HG02678 (cell line): Measurements from ENCODE around the gene EP400.
A peak's percentile ranks its signal among the peaks of the same experiment; 100 is the strongest.

ENCODE experiments used
- ATAC-seq: cut with Tn5 transposase; IDR thresholded peaks from one replicate; pipeline ENCODE4 v1.9.1; 2021; ENCODE audit warnings: mild to moderate bottlenecking, moderate library complexity; ENCODE audit not compliant: unreplicated experiment

The EP400 gene

DNA sequence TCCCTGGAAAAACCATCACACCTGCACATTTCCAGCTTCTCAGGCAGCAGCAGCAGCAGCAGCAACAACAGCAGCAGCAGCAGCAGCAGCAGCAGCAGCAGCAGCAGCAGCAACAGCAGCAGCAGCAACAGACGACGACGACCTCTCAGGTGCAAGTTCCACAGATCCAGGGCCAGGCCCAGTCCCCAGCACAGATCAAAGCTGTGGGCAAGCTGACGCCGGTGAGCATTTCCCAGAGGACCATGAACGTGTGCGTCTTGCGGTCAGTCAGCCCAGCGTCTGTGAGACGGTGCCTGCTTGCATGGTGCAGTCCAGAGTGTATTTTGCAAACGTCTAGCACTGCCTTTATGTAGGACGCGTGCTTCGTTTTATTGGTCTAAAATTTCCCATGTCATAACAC is 112.7 kb downstream of the EP400 start:
- no peak for ATAC-seq

DNA sequence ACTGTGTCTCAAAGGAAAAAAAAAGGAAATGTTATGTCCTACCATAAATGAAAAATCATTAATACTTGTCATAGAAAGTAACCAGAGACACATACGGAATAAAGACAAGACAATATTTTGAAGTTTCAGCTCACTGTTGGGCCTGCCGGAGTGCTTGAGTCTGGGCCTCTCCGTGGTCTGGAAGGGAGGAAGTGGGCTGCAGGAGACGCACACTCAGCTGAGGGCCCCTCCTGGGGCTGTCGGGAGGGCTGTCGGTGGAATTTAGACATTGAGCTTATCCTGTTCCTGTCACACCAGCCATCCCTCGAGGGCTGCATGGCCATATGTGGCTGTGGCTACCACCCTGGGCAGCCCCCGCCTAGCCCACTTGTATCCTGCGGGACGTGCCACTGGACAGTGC is 113.7 kb downstream of the EP400 start:
- no peak for ATAC-seq

DNA sequence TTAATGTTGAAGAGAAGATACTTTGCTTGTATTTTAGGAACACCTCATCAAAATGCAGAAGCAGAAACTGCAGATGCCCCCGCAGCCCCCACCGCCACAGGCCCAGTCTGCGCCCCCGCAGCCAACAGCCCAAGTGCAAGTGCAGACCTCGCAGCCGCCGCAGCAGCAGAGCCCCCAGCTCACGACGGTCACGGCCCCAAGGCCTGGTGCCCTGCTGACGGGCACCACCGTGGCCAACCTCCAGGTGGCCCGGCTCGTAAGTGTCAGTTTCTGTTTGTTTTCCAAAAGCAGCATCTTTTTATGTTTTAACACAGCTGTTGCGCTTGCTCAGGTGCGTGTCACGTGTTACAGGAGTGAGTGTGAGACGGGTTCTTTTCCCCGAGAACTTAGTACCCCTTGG is 114.9 kb downstream of the EP400 start:
- peak; percentile 44 for ATAC-seq

DNA sequence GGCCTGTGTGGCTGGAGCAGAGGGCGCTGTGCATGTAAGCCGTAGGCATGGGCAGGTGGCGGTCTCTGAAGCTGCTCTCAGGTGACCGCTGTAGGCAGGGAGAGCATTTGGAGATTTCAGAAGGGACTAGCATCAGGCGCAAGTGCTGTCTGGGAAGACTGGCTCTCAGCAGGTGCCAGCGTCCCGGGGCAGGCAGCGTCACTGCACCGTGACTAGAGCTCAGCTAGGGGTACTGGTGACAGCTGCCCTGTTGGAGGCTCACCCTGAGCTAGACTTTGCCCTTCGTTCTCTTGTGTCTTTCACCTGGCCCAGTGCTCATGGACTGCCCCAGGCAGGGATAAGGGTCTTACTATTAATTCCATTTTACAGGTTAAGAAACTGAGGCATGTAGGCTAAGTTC is 115.5 kb downstream of the EP400 start:
- ATAC-seq: no peak

DNA sequence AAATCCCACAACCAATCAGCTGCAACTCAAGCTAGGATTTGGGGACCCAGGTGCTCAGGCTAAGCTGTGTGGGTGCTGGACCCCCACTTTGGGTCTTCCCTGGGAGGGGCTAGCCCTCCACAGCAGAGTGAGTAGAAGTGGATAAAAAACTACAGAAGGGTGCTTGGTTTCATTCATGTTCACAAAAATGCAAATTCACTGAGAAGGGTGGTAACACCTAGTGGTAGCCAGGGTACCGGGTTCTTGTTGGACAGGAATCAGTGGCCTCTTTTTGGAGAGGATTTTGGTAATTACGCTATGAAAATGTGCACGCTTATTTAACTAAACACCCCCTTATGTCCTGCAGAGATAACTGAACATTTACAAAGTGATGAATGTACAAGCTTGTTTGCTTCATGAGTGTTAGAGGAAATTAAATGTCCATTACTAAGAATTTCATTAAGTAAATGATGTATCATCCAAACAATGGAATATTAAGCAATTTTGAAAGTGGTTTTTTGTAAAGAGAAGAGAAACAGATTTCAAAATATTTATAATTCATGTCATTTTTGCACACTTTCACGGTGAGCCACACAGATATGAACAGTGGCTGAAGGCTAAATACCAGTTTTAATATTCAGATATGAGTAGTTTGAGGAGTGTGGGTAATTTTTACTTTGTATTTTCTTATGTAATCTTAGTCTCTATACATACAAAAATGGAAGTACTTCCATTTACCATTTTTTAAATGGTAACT is 116.0 kb downstream of the EP400 start:
- no peak for ATAC-seq

DNA sequence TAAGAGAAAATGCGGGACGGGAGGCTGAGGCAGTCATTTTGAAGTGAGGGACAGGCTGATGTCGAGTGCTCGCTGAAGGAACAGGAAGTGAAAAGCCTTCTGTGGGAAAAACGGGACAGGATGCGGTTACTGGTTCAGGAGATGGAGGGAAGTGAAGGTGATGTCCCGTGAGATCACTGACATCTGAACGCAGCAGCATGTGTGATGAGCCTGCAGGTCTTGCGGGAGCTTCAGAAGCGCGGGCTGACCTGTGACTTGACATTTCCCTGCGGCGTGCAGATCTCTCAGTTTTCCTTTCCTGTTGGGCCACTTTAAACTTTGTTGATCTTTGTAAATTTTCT is 116.6 kb downstream of the EP400 start:
- peak; percentile 28 for ATAC-seq

DNA sequence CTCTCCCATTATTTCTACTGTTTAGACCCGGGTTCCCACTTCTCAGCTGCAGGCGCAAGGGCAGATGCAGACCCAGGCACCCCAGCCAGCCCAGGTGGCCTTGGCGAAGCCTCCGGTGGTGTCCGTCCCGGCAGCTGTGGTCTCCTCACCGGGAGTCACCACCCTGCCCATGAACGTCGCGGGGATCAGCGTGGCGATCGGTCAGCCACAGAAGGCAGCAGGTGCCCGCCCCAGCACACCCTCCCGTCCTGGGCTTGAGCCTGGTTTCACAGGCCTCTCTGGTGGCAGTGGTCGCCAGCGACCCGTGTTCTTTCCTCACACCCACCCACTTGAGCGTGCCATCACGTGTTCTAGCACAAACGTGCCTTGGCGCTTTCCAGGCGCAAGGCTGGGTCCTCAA is 117.0 kb downstream of the EP400 start:
- no peak for ATAC-seq

DNA sequence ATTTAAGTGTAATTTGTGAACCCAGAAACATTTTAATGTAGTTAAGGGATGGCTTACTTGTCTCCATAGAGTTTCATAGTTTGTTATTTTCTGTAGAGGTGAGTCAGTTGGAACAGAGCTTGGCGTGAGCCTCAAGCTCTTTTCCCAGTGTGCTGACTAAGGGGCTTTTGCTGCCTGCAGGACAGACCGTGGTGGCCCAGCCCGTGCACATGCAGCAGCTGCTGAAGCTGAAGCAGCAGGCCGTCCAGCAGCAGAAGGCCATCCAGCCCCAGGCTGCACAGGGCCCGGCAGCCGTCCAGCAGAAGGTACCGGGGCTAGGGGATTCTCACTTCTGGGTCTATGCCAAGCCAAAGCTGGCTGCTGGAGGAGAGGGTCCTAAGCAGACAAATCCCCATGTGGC is 117.4 kb downstream of the EP400 start:
- no peak for ATAC-seq

DNA sequence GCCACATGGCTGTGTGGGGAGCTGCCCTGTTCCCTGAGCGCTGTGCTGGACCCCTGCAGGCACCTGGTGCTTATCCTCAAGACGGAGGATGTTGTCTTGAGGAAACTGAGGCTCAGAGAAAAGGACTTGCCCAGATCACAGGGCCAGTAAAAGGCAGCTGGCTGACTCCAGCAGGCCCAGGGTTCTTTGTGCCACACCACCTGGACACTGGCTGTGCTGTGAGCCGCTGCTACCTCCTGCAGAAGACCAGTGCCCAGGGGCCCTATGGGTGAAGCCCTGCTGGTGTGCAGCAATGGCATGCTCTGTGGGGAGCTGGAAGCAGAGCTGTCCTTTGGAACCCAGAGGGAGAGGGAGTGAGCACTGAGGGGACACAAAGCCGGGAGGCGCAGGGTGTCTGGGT is 118.5 kb downstream of the EP400 start:
- no peak for ATAC-seq

DNA sequence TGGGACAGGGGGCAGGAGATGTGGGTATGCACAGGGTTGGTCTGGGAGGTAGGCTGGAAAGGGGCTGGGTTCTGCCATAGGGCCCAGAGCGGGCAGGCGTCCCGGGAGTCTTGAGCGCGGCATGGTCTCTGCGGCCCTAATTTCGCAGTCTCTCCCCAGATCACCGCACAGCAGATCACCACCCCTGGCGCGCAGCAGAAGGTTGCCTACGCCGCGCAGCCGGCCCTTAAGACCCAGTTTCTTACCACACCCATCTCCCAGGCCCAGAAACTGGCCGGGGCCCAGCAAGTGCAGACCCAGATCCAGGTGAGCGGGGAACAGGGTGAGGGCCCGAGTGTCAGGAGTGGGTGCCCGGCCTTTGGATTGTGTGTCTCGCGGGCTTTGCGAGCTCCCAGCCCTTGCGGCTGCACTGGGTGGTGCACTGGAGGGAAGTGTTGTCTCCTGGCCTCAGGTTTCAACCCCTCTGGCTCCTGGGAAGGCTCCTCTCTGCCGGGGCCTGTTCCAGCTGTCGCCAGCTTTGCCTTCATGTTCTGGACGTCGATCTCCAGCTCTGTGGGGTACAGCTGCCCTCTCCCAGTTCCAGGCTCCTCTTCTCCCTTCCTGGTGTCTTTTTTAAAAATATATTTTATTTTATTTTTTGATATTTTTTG is 119.7 kb downstream of the EP400 start:
- no peak for ATAC-seq

DNA sequence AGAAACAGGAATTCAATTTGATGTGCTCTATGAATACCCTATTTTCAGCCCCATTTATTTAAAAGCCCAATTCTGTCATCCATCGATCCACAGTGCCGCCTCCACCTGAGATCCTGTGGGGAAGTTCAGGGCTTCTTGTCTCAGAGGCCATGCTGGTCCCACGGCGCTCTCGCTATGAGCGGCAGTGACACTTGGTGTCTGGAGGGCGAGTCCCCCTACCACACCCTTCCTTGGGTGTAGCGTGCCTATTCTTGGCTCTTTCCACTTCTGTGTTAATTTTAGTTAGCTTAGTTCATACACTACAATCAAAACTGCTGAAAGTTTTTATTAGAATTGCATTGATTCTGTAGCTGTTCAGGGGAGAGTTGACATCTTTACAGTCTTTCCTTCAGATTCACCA is 120.6 kb downstream of the EP400 start:
- no peak for ATAC-seq

DNA sequence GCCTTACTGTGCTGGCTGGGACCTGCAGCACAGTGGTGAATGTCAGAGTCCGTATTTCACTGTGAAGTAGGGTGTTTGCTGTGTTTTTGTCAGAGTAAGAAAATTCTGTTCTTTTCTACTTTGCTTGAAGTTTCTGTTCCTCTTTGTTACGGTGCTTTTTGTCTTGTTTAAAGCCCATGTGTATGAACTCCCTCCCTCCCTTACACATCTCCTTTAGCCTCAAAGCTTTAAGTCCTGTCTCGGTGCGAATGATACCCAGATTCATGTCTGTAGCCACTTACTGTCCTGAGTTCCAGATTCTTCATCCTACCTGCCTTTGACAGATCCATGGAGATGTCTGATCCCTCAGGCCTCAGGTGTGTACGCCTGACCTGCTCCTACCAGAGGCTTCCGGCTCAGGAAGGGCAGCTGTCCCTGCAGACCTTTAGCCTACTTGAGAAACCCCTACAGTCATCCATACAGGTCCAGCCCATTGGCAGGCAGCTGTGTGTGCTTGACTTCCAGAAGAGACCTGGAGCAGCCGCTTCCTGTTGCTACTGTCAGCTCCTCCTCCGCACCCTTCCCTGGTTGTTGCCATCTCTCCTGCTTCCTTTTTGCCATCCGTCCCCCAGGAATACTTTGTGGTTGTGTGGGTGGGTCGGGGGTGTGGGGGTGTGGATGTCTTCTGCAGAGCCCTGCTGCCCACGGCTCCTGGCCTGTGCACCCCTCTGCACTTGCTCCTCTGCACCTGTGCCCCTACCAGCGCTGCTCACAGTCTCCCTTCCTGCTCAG is 121.5 kb downstream of the EP400 start:
- ATAC-seq: peak; percentile 79

DNA sequence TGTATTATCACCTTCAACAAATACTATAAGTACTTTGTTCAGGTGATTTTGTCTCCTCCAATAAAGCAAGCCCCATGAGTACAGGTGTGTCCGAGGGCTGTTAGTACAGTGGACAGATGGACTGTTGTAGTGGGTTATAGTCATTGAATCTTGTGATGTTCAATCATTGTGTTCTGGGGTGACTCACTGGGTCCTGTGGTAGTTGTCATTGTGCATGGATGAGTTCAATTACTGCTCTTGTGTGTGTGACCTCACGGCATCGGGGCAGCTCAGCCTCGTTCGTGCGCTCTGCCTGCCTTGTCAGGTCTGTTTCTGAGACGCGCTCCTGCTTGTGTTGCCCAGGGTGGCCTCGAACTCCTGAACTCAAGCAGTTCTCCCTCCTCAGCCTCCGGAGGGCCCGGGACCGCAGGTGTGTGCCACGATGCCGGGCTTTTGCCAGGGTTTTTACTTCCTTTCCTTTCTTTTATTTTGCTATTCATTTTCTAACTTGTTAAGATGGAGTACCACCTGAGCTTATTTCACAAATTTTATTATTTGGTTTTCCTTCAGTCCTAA is 122.2 kb downstream of the EP400 start:
- ATAC-seq: no peak

DNA sequence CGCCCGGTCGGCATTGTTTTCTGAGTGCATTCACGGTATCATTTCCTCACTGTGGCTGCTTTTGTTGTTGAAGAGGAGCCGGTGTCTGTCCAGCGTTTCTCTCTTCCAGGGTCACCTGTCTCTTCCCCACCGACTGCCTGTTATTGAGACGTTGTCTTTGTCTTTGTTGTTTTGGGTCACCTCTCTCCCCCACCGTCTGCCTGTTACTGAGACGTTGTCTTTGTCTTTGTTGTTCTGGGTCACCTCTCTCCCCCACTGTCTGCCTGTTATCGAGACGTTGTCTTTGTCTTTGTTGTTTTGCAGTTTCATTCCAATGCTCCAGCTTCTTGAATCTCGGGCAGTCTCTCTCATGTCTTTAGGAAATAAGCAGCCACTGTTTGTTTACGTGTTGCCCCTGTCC is 124.5 kb downstream of the EP400 start:
- ATAC-seq: no peak

DNA sequence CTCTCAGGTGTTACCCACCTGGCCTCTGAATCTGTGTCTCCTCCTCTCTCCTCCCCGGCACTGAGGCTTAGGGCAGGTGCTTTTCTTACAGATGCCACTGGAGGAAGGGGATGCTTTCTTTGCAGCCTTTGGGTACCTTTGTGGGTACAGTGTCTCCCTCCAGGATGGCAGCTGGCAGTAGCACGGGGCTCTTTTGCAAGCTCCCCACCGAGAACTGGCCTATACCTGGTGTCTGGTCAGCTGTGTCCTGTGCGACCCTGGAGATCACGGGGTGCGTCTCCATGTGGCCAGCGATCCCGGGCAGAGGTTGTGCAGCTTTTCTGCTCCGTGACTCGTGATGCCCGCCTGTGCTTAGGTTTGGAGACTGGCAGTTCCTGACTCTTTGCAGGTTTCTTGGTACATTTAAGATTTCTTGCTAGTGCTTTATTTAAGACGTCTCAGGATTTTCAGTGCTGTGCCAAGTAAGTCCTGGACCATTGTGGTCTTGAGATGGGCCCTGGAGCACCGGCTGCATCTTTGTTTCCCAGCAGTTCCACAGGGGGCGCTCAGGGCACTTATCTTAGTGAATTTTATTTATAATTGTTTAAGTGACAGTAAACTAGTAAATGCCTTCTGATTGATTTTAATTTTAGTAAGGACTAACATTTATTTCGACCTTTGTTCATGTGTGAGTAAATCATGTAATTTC is 125.4 kb downstream of the EP400 start:
- ATAC-seq: no peak

DNA sequence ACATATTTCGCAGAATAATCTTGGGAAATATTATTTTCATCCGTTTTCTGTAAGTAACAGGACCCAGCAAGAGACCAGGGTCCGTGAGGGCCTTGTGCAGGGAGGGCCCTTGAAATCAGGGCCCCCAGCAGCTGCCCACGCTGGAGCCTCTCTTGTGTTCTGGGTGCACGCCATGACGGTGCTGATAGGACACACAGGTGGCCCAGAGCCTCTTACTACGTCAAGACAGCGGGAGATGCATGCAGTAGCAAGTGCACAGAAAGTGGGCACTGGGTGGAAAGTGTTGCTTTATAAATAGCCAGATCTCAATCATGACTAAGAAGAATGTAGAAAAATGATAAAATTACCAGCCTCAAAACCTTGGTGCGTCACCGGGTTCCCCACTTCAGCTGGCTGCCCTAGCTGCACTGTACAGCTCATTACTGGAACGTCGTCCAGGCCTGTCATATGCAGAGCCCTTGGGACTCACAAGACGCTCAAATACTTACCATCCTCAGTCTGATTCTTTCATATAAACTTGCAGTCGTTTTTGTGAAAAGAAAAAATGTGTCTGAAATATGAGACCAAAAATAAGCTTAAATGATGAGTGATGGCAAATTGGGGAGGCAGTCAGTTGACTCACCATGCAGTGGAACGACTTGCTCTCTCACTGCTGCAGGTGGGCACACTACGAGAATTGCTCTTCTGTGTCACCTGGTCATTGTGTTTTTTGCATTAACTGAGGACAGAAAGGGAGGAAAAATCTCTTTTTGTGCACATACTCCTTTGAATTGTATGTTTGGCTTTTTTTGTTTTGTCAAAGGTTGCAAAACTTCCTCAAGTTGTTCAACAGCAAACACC is 126.2 kb downstream of the EP400 start:
- ATAC-seq: no peak

DNA sequence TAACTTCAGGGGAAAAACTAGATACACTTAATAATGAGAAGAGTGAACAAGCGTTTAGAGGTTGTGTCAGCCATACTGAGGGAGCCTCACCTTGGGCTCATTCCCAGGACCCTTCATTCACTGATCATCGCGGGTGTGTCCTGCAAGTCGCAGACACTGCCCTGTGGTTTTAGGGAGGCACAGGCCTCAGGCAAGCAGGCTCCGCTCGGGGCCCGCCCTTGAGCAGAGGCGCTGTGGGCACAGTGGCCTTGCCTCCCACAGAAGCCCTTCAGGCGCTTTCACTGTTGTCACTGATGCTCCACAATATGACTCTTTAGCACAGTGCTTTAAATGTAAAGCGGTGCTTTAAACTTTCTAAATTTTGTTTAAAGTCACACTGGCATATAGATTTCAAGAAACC is 127.0 kb downstream of the EP400 start:
- ATAC-seq: no peak

DNA sequence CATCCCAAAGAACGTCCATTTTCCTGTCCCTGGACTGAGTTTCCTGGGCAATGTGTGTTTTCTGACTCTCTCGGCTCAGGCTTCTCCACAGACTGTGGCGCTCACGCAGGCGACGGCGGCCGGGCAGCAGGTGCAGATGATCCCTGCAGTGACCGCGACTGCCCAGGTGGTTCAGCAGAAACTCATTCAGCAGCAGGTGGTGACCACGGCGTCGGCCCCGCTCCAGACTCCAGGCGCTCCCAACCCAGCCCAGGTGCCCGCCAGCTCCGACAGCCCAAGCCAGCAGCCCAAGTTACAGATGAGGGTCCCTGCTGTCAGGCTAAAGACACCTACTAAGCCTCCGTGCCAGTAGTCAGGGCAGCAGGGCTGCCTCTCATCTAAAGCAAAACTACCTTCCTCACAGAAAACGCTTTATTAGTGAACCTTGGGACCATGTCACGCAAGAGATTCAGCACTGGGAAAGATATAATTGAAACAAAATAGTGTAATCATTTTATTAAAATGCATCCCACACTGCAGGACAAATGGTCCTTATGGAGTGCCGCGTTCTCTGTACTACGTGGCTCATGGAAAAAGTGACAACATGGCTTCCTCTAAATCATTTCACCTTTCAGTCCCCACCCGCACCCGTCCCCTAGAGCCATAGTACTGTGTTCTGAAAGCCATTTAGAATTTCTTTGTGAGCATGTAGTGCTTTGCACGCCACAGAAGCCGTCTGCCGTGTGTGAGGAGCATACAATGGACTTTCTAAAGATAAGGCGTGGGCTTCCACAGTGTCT is 127.8 kb downstream of the EP400 start:
- no peak for ATAC-seq

DNA sequence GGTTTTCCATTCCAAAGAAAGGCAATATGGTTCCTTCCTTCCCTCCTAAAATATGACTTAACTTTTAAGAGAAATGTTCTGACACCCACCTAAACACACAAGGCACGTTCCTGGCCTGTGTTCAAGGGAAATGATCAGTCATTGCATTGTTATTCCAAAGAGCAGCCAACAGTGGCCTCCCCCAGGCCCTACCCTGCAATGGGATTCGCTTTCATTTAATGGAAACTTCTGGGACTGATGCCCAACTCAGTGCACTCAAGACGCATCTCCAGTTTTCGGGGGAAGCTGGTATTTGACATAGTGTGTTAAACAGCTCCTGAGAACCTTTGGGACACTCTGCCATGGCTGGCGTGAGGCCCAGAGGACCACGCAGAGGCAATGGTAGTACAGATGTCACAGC is 128.4 kb downstream of the EP400 start:
- ATAC-seq: no peak

DNA sequence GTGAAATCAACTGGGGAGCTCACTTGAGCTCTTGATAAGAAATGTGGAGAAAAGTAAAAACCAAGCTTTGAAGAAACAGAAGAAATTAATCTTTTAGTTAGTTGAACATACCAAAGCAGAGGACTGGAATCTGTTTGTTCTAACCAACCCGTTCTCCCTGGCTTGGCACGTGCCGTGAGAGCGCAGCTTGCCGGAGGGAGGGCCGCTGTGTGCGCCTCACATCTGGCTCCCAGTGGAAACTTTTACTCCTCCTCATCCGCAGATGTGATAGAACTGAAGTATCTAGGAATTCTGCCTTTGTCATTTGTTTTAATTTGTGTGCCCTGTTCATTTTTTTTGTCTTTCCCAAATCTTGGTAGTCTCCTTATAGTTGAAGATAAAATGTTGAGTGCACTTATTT is 129.5 kb downstream of the EP400 start:
- no peak for ATAC-seq
